HTR-8/SVneo (cell line): ENCODE measurements around the gene PAQR8.

ENCODE experiments used
- DNase-seq: peaks from one replicate; pipeline ENCODE4 v3.0.0; 2011; ENCODE audit warnings: low spot score, mixed read lengths; ENCODE audit not compliant: insufficient read length
- FAIRE-seq: peaks from 2 replicates; lab custom pipeline; 2011; peaks lifted over from hg19 to GRCh38; lab: Jason Lieb, UNC

Gene PAQR8

GRCh38 chr6:52361945-52362442, at the start of gene PAQR8:
TSS of gene PAQR8 (plus strand) at chr6:52362151. CDS start at chr6:52403214, 41,063 bp downstream.
- FAIRE-seq (peak; percentile 49), DNase-seq (peak; percentile 84)

GRCh38 chr6:52312461-52312860, 49.5 kb upstream of the PAQR8 start:
- DNase-seq (no peak), FAIRE-seq (no peak)

- DNase-seq (no peak), FAIRE-seq (no peak)
Measured at GRCh38 chr6:52314752-52315151, 47.2 kb upstream of the PAQR8 start.

- DNase-seq = no peak
Measured at GRCh38 chr6:52317211-52317610, 44.7 kb upstream of the PAQR8 start.

GRCh38 chr6:52317841-52318581, 43.9 kb upstream of the PAQR8 start:
- DNase-seq = peak; percentile 53
- no peak for FAIRE-seq

More at GRCh38 chr6:52317211-52317610, 44.7 kb upstream of the PAQR8 start:
- no peak for FAIRE-seq

- FAIRE-seq (no peak), DNase-seq (no peak)
Measured at GRCh38 chr6:52324189-52324588, 37.8 kb upstream of the PAQR8 start.

- FAIRE-seq = no peak
- DNase-seq = no peak
Measured at GRCh38 chr6:52325695-52326471, 36.1 kb upstream of the PAQR8 start.

- DNase-seq (no peak), FAIRE-seq (peak; percentile 20)
Measured at GRCh38 chr6:52326540-52327364, 35.2 kb upstream of the PAQR8 start.

- no peak for FAIRE-seq
- DNase-seq = no peak
Measured at GRCh38 chr6:52328303-52328662, 33.7 kb upstream of the PAQR8 start.

GRCh38 chr6:52328729-52329128, 33.2 kb upstream of the PAQR8 start:
- DNase-seq (no peak), FAIRE-seq (no peak)

- DNase-seq = no peak
Measured at GRCh38 chr6:52330470-52330869, 31.5 kb upstream of the PAQR8 start.

GRCh38 chr6:52331793-52332457, 30.0 kb upstream of the PAQR8 start:
- DNase-seq (no peak), FAIRE-seq (no peak)

More at GRCh38 chr6:52330470-52330869, 31.5 kb upstream of the PAQR8 start:
- no peak for FAIRE-seq

- FAIRE-seq = no peak
- no peak for DNase-seq
Measured at GRCh38 chr6:52333840-52334200, 28.1 kb upstream of the PAQR8 start.

GRCh38 chr6:52335576-52335975, 26.4 kb upstream of the PAQR8 start:
- FAIRE-seq (no peak), DNase-seq (no peak)

GRCh38 chr6:52336919-52337561, 24.9 kb upstream of the PAQR8 start:
- FAIRE-seq = no peak
- no peak for DNase-seq

- FAIRE-seq (no peak), DNase-seq (no peak)
Measured at GRCh38 chr6:52337633-52338290, 24.2 kb upstream of the PAQR8 start.

- DNase-seq = peak; percentile 51
Measured at GRCh38 chr6:52340603-52340880, 21.4 kb upstream of the PAQR8 start.

GRCh38 chr6:52341561-52342260, 20.2 kb upstream of the PAQR8 start:
- no peak for FAIRE-seq

More at GRCh38 chr6:52340603-52340880, 21.4 kb upstream of the PAQR8 start:
- no peak for FAIRE-seq

GRCh38 chr6:52345311-52345710, 16.6 kb upstream of the PAQR8 start:
- no peak for FAIRE-seq
- no peak for DNase-seq

More at GRCh38 chr6:52341561-52342260, 20.2 kb upstream of the PAQR8 start:
- DNase-seq = no peak
